GM18520 (cell line): ENCODE results near the gene USP36.
"Not testable (repeated sequence)": the region's sequence is repeated elsewhere in the genome, so short reads cannot be mapped to it uniquely, and the experiment has no call there.

Experiments
- ATAC-seq: cut with Tn5 transposase; IDR thresholded peaks from one replicate; pipeline ENCODE4 v1.9.1; 2021; ENCODE audit not compliant: unreplicated experiment

The USP36 gene

DNA sequence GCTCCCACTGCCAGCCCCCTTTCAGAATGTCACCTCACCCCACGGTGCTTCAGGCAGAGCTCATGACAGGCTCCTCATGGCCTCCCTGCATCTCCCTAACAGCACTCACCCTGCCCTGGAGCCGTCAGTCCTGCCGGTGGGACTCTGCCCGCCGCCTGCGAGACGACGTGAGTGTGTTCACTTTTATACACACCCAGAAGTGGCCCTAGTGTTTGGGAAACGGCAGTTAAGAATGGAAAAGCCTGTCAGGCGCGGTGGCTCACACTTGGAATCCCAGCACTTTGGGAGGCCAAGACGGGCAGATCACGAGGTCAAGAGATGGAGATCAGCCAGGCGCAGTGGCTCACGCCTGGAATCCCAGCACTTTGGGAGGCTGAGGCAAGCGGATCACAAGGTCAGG, 46.2 kb downstream of the USP36 start:
- ATAC-seq: no peak

- ATAC-seq: no peak
These were observed 46.6 kb downstream of the USP36 start for GRCh38 chr17:78793968-78794367.

DNA sequence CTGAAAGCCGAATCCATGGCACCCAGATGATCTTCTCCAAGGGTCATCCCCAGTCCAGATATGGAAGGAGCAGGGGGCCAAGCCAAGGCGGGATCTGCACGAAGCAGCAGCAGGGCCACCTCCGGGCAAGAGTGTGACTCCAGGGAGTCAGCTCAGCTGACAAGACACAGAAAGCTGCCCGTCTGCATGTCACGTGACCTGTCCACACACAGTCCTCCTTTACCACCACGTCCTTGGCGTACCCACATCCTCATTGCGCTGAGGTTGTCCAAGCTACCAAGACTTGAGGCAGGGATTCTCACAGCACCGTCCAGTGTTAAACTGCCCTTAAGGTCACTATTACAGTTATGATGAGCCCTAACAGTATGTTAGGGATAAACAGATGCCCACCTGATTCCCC, 47.2 kb downstream of the USP36 start:
- ATAC-seq: no peak

DNA sequence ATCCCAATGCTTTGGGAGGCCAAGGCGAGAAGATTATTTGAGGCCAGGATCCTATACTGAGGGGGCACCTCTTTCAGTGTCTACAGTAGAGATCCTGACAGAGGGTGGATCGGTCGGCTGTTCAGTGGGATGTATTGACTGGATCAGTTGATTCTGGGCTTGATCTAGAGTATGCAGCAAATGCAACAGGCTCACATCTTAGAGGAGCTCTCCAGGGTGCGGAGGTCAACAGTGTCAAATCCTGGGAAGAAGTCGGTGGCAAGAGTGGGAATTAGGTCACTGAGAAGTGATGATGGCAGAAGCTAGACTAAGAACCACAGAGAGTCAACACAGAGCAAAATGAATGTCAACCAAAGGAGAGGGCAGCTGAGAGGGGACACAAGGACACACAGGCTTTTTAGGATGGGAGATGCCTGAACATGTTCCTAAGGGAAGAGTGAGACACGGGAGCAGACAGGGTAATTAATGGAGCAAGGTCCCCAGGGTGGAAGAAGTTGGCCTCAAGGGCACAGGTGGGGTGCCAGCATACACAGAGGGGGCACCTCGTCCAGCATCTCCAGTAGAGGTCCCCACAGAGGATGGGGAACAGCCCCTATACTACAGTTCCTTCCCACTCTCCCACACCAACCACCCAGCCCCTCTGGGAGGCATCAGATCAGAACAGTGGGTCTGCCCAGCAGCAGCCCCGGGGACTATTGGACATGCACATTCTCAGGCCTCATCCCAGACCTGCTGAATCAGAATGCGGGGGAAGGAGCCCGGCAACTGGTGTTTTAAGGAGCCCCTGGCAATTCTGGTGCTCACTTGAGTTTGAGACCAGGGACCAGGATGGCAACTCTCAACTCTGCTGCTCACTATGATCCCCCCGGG, 48.5 kb downstream of the USP36 start:
- no peak for ATAC-seq

GRCh38 chr17:78790552-78790951, 50.1 kb downstream of the USP36 start:
- ATAC-seq: no peak

- ATAC-seq: no peak
These were observed 50.9 kb downstream of the USP36 start for GRCh38 chr17:78789663-78790181.

DNA sequence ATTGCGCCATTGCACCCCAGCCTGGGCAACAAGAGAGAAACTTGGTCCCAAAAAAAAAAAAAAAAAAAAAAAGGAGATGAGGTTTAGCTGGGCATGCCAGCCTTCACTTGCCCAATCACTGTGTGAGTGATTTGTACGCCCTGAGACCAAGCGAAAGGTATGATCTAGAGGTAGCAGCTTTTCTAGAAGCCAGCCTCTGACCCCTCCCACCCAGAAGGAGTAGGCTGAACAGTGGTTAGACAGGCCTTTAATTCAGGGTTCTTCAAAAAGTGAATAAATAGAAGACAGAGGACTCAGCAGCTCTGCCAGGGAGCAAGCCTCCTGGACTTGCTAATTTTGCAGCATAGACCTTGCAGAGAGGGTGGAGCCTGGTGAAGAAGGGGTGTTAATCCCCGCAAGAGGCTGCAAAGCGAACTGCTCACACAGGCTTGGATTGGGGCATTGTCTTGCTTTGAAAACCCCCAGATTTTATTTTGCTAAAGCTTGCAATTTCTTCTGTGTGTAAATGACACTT, 51.4 kb downstream of the USP36 start:
- no peak for ATAC-seq

GRCh38 chr17:78788451-78788850, 52.2 kb downstream of the USP36 start:
- no peak for ATAC-seq

GRCh38 chr17:78787444-78787843, 53.2 kb downstream of the USP36 start:
- no peak for ATAC-seq

- ATAC-seq: no peak
These were observed 55.0 kb downstream of the USP36 start for GRCh38 chr17:78785663-78786057.

DNA sequence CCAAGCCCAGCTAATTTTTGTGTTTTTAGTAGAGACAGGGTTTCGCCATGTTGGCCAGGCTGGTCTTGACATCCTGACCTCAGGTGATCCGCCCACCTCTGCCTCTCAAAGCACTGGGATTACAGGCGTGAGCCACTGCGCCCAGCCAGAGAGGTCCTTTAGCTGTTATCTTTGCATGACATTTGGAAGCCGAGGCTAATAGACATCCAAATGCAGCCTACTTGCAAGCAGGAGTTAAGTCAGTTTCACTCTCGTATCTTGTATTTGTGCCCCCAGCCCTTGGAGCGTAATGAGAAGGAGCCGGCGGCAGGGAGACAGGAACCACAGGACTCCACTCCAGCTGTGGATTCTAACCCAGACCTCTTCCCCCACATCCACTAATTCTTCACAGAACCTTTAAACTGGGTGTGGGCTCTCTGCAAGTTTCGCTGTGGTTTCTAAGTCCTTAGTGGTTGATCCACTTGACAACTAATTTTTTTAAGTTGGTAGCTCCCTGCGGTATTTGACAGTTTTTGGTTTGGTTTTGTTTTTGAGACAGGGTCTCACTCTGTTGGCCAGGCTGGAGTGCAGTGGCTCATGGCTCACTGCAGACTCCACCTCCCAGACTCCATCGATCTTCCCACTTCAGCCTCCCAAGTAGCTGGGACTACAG, 55.5 kb downstream of the USP36 start:
- no peak for ATAC-seq

DNA sequence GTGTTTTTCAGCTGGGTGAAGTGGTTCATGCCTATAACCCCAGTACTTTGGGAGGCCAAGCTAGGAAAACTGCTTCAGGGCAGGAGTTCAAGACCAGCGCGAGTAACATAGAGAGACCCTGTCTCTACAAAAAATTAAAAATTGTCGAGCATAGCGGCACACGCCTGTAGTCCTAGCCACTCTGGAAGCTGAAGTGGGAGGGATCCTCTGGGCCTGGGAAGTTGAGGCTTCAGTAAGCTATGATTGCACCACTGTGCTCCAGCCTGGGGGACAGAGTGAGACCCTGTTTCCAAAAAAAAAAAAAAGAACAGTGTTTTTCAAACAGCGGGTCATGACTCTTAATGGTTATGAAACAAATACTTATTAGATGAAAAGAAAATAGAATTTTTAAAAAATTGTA, 56.3 kb downstream of the USP36 start:
- no peak for ATAC-seq

DNA sequence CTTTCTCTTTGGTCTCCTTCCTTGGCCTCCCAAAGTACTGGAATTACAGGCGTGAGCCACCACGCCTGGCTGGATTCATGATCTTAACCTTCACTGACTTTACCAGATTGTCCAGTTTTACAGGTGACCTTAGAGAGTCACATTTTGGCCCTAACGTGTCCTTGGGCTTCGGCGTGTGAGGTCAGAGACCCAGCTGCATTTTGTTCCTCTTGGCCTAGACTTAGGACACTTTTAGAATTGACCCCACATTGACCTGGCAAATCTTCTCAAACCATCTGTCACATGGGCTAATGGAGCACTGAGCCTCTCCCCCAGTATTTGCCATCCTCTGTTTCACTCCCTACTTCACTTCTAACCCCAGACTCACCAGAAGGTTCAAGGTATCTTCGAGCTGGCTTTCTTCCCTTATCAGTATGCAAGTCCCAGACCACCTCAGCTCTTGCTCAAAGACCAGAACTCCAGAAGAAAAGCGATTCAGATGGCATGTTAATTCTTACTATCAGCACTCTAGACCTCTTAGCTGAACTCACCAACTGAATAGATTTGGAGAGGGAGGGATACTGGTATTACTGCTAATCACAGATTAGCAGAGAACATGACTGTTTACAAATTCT, 56.8 kb downstream of the USP36 start:
- no peak for ATAC-seq

- ATAC-seq: peak; percentile 5
These were observed 58.7 kb downstream of the USP36 start, which contains the start of gene CYTH1 for GRCh38 chr17:78781893-78782304. Gene CYTH1 (minus strand): TSS chr17:78782273. CDS start chr17:78782223, 50 bp downstream.

DNA sequence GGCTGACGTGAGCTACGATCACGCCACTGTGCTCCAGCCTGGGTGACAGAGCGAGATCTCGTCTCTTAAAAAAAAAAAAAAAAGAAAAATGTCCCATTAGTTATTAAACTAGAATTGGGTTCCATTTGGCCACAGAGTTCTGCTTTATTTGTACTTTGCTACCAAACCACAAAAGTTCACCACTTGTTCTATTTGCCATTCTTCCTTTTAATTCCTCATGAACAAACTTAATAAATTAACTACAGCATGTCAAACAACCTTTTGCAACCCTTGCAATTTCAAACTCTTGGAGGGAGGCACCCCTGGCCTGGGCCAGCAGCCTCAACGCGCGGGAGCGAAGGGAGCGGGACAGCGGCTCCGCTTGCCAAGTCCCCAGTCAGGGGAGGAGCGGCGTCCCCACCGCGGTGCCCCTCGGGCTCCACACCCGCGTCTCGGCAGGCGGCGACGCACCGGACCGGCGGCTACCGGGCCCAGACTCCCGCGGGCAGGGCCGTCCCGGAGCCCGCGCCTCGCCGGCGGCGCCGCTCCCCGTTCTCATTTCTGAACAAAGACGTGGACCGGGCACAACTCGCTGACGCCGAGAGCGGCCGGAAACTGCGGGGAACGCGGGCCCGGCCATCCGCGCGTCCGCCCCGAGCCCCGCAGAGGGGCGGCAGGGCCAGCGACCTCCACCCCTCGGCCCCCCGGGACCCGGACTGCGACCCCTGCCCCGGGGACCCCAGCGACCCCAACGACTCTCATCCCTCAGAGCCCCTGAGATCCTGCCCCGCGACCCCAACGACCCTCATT, 59.3 kb downstream of the USP36 start:
- peak; percentile 9 for ATAC-seq

DNA sequence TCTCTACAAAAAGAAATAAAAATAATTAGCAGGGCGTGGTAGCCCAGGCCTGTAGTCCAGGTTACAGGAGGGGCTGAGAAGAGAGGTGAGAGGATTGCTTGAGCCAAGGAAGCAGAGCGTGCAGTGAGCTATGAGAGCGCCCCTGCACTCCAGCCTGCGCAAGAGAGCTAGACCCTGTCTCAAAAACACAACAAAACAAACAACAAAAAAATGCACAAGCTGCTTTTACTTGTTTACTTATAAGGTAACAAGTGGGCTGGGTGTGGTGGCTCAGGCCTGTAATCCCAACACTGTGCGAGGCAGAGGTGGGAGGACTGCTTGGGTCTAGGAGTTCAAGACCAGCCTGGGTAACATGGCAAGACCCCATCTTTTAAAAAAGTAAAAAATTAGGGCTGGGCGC, 60.3 kb downstream of the USP36 start:
- no peak for ATAC-seq

DNA sequence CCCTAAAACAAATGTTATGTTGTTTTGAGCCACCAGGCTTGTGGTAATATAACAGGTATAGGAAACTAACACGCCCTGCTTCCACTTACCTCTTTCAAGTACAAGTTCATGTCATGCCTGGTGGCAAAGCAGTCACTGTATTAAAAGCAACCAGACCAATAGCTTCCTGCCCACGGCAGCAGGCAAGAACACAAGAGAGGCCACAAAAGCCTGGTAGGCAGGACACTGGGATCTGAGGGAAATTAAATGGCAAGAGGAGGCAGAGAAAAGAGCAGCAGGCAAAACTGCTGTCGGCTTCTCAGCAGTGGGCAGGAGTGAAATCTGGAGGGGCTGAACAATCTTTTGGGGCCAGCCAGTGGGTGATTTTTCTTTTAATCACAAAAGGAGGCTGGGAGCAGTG, 60.8 kb downstream of the USP36 start:
- no peak for ATAC-seq

DNA sequence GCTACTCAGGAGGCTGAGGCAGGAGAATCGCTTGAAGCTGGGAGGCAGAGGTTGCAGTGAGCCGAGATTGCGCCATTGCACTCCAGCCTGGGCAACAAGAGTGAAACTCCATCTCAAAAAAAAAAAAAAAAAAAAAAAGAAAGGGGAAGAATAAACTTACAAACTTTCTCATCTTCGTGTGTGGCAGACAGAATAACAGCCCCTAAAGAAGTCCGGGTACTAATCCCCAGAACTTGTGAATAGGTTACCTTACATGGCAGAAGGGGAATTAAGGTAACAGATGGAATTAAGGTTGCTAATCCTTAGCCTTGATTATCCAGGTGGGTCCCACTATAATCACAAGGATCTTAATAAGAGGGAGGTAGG, 61.3 kb downstream of the USP36 start:
- not testable (repeated sequence) for ATAC-seq

- no peak for ATAC-seq
These were observed 62.7 kb downstream of the USP36 start for GRCh38 chr17:78777881-78778280.

DNA sequence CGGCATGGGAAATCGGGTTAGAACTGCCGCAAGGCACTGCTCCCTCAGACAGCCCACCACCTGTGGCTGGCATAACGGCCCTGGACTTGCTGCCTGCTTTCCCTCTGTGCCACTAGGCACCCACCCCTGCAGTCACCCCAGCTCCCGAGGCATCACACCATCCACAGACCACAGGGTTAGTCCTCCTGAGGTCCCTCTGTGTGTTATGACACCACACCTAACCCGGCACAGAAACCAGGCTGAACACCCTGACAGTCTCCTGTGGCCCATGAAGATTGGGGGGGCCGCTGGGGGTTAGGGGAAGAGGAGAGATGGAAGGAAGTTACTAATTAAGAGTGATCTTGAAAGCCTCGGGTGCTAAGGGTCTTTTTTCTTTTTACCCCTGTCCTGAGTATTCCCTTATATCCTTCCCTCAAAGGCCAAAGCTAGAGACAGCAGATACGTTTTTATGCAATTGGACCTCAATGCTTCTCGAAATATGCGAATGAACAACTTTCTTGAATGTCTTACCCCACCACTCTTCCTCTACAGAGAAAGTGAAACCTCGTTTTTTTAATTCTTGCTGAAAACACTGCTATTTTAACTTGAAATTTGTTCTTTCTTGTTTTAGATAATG, 65.5 kb downstream of the USP36 start:
- no peak for ATAC-seq
